ENCODE data around the gene PIP5K1C.

GRCh38 chr19:3634496-3635045 lies 65.7 kb downstream of the PIP5K1C start:
- TF ChIP-seq POLR2AphosphoS5 (IDR thresholded peaks at IDR 0.05; ENCODE audit: borderline replicate concordance, low read depth, low read length): no peak
- TF ChIP-seq EZH2 (IDR thresholded peaks at IDR 0.05): no peak
